GM12864 (cell line): ENCODE results near the gene SLC9A8.
"Not testable (repeated sequence)": the region's sequence is repeated elsewhere in the genome, so short reads cannot be mapped to it uniquely, and the experiment has no call there.

Experiments
- DNase-seq: peaks from one replicate; pipeline ENCODE4 v3.0.0-alpha.2; 2011; ENCODE audit warnings: low read depth
- H3K4me3 ChIP-seq: 2 replicates; pipeline ENCODE4 v1.5.1; 2011; ENCODE audit warnings: mild to moderate bottlenecking, low read depth, low read length, control low read depth
- CTCF ChIP-seq: IDR thresholded peaks from 2 replicates; pipeline ENCODE4 v1.5.1; 2011; ENCODE audit warnings: low read depth, mild to moderate bottlenecking, moderate library complexity, low read length, control low read depth, inconsistent platforms; ENCODE audit errors: missing control alignments

Gene SLC9A8

GRCh38 chr20:49859807-49860206 is 47.2 kb downstream of the SLC9A8 start:
- H3K4me3 ChIP-seq = no peak overlapping the region
- TF ChIP-seq CTCF = no peak
- no peak for DNase-seq

GRCh38 chr20:49861232-49861631 is 48.6 kb downstream of the SLC9A8 start:
- not testable (repeated sequence) for DNase-seq, H3K4me3 ChIP-seq

GRCh38 chr20:49862607-49863200 is 50.1 kb downstream of the SLC9A8 start:
- DNase-seq = no peak

GRCh38 chr20:49863666-49864065 is 51.0 kb downstream of the SLC9A8 start:
- no peak overlapping the region for H3K4me3 ChIP-seq
- TF ChIP-seq CTCF = no peak
- DNase-seq = no peak

More at GRCh38 chr20:49862607-49863200, 50.1 kb downstream of the SLC9A8 start:
- TF ChIP-seq CTCF = no peak
- H3K4me3 ChIP-seq = no peak overlapping the region

GRCh38 chr20:49865559-49865958 is 52.9 kb downstream of the SLC9A8 start:
- no peak for DNase-seq
- no peak overlapping the region; the same call in 1 of the 2 replicates for H3K4me3 ChIP-seq

GRCh38 chr20:49866051-49866450 is 53.4 kb downstream of the SLC9A8 start:
- no peak overlapping the region; the same call in 1 of the 2 replicates for H3K4me3 ChIP-seq
- DNase-seq = no peak
- no peak for TF ChIP-seq CTCF

More at GRCh38 chr20:49865559-49865958, 52.9 kb downstream of the SLC9A8 start:
- TF ChIP-seq CTCF = no peak

GRCh38 chr20:49867453-49868215 is 55.0 kb downstream of the SLC9A8 start:
- TF ChIP-seq CTCF = no peak
- peak overlapping the region; percentile 30; the same call in 1 of the 2 replicates for H3K4me3 ChIP-seq
- DNase-seq = no peak
